ENCODE data around the gene GTF2F1.
"Not testable (repeated sequence)": the region's sequence is repeated elsewhere in the genome, so short reads cannot be mapped to it uniquely, and the experiment has no call there.

GTF2F1 gene

DNA sequence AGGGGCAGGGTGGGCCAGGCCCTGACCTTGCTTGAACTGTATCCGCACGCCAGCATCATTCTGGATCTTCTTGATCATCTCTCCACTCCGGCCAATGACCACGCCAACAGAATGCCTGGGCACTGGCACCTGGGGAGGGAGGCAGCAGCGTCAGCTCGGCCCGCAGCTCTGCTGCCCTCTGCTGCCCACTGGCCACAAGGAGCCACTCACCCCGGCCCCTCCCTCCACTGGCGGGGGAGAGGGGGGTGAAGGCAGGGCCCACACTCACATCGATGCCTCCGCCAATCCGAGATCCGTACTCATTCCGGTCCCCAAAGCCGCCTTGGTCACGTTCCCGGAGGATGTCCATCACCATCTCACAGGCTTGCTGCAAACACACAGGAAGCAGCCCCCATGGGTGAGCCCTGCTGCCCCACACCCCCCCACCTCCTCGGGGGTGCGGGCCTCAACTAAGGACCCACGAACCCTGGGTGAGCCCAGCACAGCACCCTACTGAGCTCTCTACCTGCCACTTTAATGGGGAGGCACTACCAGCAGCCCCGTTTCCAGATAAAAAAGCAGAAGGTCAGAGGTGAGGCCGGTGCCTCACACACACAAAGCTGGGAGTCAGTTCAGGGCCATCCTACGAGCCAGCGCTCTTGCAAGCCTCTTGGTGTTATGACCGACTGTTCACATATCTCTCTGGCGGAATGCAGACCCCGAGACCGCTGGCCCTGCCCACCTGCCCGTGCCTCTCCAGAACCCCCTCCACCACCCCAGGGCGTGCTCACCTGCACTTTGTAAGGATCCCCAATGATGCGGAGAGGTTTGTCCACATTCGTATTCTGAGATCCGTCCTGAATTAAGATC lies 25.0 kb upstream of the GTF2F1 start:
- no peak for DNase-seq (ENCODE audit: low read depth in 3 of 3, low spot score in 1 of 3)

DNA sequence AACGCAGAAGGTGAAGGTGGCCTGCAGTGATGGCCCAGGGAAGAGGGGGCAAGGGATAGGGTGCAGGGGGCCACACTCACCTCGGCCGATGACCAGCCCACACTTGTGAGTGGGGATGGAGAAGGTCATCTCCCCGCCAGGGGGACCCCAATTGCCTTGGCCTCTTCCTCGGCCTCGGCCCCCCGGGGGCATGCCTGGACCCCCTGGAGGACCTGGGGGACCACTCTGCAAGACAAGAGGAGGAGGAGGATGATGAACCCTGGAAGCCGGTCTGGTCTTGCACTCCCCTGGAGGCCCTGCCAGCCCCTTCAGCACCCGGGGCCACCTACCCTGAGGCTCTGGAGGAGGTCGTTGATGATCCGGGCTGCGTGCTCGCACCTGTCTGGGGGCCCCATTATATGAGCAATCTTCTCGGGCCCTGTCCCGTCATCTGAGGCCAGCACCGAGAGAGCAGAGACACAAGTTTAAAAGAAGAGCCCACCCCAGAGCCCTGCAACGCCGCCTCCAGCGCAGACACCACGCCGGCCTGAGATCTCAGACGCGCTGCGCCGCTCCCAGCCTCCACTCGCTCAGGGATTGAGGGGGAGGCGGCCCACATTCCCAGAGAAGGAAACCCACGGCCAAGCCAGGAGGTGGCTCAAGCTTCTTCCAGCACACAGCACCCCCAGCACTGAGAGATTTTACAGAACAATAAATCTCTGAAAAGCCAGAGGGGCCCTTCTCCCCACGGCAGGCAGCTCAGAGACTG lies 23.9 kb upstream of the GTF2F1 start:
- DNase-seq (ENCODE audit: low read depth in 3 of 3, low spot score in 1 of 3): no peak

DNA sequence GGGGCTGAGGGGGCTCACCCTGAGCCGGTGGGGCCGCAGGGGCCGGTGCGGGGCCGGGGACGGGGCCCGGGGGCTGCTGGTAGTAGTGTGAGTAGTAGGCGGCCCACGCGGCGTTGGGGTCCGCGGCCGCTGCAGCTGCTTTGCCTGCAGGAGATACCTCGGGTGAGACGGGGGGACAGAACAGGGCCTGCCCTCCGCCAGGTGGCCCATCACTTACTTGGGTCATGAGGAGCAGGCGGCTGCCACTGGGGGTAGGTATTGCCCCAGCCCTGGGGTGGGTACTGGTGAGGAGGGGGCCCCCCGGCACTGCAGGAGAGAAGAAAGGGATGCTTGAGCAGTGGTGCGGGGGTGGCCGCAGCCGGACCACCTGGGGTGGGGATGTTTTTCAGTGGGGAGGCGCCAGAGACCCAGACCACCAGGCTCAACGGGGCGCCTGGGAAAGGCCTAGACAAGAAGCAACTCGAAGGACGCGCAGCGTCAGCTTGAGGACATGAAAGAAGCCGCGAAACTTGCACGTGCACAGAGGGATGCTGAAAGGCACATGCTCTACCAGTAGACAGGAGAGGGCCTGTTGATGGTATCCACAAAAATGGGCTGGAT lies 22.7 kb upstream of the GTF2F1 start:
- no peak for DNase-seq (ENCODE audit: low read depth in 3 of 3, low spot score in 1 of 3)

DNA sequence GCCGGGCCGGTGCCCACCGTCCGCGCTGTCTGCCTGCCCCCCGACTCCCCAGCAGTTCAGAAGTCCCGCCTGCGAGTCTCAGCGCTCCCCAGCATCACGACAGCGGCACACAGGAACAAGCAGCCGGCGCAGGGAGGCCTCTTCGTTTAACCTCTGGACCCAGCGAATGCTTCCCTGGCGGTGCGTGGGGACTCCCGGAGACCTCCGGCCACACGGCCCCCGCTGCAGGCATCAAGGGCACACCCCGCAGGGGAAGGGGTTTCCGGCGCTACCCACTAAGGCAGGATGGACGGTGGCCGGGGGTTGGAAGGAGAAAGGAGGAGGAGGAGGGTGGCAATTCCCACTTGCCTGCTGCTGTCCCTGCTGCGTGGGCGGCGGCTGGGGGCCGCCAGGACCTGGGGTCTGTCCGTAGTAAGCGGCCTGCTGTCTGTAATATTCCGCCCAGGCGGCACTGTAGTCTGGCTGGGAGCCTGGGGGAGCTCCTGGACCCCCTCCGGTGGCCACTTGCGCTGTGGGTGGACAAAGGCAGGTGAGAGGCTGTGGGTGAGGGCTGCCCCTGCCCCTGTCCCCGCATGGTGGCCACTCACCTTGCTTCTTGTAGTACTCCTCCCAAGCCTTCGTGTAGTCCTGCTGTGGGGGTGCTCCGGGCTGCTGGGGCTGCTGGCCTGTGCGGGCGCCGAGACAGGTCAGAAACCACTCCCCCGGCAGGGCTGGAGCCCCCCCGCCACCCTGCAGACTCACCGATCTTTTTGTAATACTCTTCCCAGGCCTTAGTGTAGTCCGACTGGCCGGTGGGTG lies 22.0 kb upstream of the GTF2F1 start:
- DNase-seq (ENCODE audit: low read depth in 3 of 3, low spot score in 1 of 3): no peak

DNA sequence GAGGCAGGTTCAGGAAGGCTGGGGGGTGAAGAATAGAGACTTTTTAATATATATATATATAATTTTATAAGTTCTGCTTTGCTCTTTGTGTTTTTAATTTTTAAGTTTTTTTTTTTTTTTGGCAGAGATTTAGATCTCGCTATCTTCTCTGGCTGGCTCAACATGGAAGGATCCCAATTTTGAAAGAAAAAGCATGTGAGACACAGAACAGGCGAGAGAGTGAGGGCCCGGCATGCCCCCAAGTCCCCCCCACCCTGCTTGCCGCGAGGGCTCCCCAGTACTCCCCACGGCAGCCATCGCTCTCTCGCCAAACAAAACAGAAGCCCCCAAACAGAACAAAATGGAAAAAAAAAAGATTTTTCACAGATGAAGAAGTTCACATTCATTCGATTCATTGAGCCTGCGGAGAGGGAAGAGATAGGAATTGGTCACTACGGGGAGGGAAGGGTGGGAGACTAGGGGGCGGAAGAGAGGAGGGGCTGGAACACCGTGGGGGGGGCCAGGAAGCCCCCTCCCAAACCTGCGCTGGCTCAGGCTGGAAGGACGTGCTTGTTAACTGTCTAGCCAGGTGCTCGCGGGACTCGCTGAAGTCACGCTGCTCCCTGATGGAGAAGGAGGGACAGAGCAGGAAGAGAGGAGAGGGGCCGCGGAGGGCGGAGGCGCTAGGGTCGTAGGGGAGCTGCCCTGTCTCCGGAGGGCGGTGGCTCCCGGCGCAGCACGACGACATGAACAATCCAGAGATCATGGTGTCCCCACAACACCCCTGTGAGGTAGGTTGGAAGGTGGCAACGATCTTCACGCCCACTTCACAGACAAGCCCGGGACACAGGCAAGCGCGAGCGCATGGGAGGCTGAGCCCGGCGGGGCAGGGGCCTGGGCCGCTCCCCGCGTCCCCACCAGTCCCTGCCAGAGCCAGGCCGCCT lies 21.0 kb upstream of the GTF2F1 start:
- DNase-seq (ENCODE audit: low read depth in 3 of 3, low spot score in 1 of 3): no peak

DNA sequence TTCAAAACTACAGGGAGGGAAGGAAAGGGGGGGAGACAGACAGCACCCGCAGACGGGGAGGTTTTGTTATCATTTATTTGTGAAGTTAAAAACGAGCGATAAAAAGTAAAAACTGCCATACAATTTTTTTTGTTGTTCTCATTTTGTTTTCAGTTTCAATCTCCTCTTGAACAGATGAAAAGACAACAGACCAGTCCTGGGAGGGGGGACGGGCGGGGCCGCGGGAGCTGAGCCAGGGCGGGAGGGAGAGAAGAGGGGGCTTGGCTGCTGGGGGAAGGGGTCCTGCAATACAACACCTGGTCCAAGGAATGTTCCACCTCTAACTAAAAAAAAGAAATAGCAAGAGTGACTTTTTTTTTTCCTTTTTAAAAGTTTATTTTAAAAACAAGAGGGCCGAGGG lies 20.3 kb upstream of the GTF2F1 start:
- no peak for DNase-seq (ENCODE audit: low read depth in 3 of 3, low spot score in 1 of 3)

DNA sequence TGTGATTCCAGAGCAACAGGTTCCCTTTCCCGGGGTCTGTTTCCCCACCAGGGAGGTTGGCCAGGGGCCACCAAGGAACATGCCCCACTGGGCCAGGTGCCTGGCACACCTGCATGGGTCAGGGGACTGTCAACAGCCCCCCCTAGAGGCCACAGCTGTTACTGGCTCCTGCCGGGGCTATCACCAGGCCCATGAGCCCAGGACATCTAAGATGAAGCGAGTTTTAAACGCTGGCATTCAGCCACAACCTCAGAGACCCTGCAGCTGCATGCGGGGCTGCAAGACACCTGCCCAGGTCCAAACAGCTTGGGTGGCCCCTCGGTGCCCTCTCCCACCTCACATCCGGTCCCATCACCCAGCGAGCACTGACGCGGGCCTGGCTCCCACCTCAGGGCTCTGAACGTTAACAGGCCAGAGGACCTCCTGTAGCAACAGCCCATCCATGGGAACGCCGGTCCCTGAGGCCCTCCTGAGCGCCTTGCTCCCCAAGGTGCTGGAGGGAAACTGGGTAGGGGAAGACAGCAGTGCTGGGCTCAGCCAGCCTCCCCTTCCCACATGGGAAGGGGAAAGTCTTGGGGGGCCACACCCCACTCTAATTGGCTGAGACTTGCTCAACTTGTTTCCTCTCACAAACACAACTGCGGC lies 19.6 kb upstream of the GTF2F1 start:
- peak in 1 of 3 donors; percentile 27 for DNase-seq (ENCODE audit: low read depth in 3 of 3, low spot score in 1 of 3)

DNA sequence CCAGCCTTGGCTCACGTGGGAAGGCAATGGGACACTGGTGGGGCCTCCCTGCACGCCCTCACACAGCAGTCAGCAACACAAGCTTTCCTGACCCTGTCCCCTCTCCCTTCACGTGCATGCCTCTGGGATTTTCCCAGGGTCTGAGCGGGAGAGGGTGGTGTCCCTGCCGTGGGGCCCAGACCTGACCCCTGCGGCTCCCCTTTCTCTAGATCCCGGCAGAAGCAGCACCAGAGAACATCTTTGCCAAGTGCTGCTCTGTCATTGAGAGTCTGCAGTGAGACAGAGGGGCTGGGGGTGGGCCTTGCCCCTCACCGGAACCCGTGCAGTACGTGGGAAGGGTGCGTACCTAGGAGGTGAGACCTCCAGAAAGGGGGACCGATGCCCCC lies 19.1 kb upstream of the GTF2F1 start:
- no peak for DNase-seq (ENCODE audit: low read depth in 3 of 3, low spot score in 1 of 3)

DNA sequence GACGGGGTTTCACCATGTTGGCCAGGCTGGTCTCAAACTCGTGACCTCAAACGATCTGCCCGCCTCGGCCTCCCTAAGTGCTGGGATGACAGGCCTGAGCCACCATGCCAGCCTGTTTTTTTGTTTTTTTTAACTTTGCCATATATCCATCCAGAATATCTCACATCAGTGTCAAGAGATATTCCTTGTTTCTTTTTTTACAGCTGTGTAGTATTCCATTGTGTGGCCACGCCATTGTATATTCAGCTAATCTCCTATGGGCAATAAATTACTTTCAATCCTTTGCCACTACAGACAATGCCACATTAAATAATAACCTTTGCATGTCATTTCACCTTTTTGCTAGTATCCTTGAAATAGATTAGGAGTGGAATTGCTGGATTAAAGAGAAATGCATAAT lies 16.4 kb upstream of the GTF2F1 start:
- DNase-seq (ENCODE audit: low read depth in 3 of 3, low spot score in 1 of 3): no peak

DNA sequence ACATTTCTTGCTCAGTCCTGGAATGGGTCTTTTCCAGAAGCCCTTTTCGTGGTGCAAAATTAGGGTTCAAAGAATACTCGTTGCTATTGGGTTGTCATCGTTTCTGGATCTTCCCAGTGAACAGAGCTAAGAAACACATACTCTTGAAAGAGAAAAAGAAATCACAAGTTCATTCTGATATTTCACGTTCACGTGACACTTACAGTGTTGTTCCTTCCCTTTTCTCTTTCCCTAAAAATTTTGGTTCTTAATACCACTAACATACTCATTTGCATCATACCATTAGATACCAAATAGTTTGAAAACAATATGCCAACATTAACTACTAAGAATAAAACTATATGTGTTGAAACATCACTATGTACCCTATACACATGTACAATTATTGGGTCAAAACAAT lies 13.4 kb upstream of the GTF2F1 start:
- DNase-seq (ENCODE audit: low read depth in 3 of 3, low spot score in 1 of 3): no peak

DNA sequence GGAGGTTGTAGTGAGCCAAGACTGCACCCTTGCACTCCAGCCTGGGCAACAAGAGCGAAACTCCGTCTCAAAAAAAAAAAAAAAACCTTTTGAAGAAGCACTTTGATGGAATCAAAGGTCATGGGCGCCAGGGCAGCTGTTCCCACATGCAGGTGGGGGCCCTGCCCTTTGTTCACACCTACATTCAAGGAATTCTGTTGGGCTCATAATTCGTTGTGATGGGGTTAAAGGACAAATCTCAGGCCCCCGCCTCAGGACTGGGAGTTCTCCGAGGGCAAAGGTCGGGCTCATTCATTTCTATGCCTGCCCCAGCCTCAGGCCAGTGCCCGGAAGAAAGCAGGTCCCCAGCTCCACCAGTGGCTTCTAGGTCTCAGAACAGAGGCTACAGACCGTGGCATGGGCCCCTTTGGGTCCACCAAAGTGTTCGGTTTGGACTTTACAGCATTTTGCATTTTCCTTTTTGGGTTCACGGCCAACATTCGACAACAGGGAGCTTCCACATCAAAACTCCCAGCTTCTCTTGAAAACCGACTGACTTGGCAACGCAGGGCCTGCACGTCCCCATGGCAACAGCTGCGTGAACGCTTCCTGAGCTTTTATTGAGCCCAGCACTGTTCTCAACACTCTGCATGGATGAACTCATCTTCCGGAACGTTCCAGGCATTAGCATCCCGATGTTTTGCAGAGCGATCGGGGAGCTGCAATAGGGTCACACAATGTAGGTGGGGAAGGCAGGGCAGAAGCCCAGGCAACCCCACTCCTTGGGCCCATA lies 10.1 kb upstream of the GTF2F1 start:
- no peak for DNase-seq (ENCODE audit: low read depth in 3 of 3, low spot score in 1 of 3)

DNA sequence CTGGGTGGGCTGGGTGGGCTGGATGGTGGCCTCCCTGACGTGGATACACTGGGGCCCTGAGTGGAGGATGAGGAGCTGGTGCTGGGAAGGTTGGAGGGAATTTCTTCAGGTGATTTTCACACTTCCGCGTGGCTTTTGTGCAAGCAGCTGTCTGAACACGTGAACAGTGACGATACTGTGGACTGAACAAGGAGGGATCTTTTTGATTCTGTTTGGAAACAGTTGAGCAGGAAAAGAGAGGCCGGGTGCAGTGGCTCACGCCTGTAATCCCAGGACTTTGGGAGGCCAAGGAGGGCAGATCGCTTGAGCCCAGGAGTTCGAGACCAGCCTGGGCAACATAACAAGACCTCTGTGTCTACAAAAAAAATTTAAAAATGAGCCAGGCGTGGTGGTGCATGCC lies 9.1 kb upstream of the GTF2F1 start:
- DNase-seq (ENCODE audit: low read depth in 3 of 3, low spot score in 1 of 3): no peak

DNA sequence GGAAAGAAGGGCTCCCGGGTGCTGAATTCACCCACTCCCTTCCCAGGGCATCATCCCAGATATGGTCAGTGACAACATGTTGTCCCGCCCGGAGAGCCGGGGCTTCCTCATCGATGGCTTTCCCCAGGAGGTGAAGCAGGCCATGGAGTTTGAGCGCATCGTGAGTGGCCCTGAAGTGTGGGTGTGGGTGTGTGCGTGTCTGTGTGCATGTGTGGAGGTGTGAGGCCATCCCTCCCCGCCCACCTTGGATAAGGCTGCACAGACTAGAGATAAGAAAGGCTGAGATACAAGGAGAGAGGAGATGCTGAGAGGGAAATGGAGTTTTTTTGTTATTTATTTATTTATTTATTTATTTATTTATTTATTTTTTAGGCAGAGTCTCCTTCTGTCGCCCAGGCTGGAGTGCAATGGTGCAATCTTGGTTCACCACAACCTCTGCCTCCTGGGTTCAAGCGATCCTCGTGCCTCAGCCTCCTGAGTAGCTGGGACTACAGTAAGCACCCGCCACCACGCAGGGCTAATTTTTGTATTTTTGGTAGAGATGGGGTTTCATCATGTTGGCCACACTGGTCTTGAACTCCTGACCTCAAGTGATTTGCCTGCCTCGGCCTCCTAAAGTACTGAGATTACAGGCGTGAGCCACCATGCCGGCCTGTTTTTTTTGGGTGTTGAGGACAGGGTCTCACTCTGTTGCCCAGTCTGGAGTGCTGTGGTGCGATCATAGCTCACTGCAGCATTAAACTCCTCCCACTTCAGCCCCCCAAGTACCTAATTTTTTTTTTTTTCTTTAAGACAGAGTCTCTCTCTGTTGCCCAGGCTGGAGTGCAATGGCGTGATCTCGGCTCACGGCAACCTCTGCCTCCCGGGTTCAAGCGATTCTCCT lies 7.3 kb upstream of the GTF2F1 start:
- not testable (repeated sequence) for DNase-seq (ENCODE audit: low read depth in 3 of 3, low spot score in 1 of 3)

DNA sequence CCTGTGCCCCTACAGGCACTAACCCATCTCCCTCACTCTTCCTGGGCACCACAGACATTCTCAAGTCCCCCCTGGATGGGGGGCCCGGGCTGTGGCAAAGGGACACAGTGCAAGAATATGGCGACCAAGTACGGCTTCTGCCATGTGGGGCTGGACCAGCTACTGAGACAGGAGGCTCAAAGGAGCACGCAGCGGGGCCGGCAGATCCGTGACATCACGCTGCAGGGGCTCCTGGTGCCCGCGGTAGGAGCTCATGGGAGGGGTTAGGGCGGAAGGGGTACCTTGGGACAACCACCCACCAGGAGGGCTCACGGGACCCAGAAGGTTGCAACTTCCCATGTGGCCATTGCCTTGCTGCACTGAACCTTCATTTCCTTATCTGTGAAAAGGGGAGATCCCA lies 3.3 kb upstream of the GTF2F1 start:
- DNase-seq (ENCODE audit: low read depth in 3 of 3, low spot score in 1 of 3): no peak

DNA sequence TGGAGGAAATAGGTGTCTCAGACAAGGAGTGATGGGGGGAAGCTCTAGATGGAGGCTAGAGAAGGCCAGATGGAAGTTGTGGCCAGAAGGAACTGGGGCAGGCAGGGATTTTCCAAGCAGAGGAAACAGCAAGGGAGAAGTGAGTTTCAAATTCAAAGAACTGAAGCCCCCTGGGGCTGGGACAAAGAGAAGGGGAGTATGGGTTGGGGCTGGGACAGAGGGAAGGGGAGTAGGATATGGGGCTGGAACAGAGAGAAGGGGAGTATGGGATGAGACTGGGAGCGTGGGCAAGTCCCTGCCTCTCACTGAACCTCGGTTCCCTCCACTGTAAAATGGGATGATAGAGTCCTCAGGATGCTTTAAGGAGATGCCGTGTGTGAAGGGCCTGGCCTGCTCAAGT lies 1.9 kb upstream of the GTF2F1 start:
- no peak for DNase-seq (ENCODE audit: low read depth in 3 of 3, low spot score in 1 of 3)

DNA sequence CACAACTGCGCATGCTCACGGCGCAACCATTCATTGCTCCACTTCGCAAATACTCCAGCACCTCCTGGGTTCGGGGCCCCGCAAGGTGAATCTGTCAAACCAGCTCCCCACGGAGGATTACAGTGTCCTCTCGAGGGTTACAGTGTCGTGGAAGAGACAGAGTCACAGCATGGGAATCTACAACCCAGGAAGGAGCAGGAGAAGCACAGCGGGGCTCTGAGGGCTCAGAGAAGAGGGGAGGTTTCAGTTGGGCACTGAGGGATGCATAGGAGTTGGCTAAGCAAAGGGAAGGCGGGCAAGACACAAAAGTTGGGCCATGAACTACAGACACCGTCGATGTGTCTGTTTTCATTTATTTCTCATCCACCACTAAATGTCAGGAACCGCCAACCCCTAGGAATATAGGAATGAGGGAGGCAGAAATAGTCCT lies 1.0 kb upstream of the GTF2F1 start:
- DNase-seq (ENCODE audit: low read depth in 3 of 3, low spot score in 1 of 3): no peak

DNA sequence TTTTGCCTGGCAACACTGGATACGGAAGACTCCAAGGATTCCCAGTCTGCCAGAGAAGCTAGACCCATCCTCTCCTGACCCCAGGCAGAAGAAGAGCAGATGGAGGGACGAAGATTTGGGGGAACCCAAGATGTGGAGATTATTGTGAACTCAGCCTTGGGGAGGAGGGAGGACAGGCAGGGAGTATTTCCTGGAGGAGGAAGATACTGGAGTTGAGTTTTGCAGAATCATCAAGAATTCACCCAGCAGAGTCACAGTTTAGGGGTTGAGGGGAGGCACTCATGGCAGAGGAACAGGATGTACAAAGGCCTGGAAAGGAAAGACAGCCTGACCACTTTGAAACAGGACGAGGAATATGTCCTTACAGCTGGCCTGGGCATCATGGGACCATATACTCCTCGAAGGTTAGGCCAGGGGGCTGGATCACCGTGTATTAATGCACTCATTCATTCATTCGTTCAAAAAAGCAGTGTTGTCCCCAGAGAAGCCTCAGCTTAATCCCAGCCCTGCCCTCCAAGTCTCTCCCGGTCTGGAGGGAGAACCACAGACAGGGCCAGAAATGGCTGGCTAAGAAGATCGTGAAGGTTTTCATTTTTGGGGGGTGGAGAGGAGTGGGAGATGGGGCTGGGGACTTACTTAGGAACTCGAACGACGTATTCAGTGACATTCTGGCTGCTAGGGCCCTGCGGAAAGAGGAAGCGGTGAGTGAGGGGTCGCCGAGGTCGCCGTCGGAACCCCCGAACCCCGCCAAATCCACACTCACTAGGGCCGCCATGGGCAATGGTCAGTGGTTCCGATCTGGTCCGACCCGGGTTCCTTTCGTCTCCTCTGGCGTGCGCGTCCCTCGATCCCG lies 517 bp downstream of the GTF2F1 start:
- no peak for DNase-seq (ENCODE audit: low read depth in 3 of 3, low spot score in 1 of 3)
